ENCODE measurements around the gene S100A4. TPM values are rescaled to one million over a fixed set of nuclear protein-coding genes. Genes with fewer than 3 reads are reported as not detected.
"Not testable (repeated sequence)": the region's sequence is repeated elsewhere in the genome, so short reads cannot be mapped to it uniquely, and the experiment has no call there.

Gene S100A4
- total RNA-seq, 1 donor from 2014 or later = 2.8 TPM

DNA sequence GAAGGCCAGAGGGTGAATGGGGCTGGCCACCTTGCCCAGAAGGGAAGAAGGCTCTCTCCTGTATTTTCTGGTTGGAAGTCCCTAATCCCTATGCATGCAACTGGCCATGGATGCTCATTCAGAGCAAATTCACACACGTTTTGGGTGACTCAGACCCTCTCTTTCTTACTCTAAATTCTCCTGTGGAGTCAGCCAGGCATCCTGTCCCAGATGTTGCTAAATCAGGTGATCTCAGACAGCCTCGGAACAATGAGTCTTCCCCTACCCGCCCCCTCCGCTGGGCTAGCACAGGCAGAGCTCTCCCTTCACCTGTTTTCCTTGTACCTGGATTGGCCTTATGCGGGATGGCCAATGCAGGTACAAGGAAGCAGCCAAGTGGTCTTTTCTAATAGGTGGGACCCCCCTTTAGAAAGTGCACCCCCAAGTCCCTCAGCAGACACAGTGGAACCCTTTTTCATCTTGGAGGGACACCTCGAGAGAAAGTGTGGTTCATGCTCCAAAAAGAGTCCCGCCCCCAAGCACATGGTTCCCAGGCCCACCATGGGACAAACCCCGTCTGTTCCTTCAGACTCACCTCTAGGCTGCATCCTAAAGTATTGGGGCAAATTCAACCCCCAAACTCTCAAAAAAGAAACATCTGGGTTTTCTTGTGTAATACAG is 18.5 kb downstream of the S100A4 start:
- DNase-seq (ENCODE audit: low spot score) = no peak

DNA sequence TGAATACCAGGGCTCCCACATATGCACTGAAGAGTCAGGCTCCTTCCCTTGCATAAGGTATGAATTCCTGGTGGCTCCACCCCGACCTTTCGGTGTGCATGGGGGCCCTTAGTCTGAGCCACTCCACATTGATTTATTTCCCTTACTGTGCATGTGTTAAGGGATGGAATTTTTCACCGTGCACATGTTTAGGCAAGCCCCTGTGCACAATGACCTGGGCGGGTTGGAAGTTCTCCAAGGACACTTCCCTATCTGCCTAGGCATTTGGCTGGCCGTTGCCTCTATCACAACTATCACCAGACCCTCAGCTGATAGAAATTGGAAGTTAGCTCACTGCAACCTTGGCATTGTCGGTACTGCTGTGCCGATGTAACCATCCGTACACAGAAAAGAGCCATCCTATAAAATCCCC is 19.5 kb downstream of the S100A4 start:
- no peak for DNase-seq (ENCODE audit: low spot score)
- Mint-ChIP-seq H3K36me3 (ENCODE audit: low read depth, unreplicated experiment) (no peaks in the 10 kb centered on the region), H3K4me1 (ENCODE audit: unreplicated experiment) (no peaks in the 10 kb centered on the region), H3K9me3 (ENCODE audit: unreplicated experiment) (no peaks in the 10 kb centered on the region), H3K27me3 (ENCODE audit: unreplicated experiment) (no peaks in the 10 kb centered on the region), H3K27ac (ENCODE audit: unreplicated experiment) (no peak overlapping the region), H3K4me3 (ENCODE audit: unreplicated experiment) (no peak overlapping the region)
- TF ChIP-seq, protein P1, sequence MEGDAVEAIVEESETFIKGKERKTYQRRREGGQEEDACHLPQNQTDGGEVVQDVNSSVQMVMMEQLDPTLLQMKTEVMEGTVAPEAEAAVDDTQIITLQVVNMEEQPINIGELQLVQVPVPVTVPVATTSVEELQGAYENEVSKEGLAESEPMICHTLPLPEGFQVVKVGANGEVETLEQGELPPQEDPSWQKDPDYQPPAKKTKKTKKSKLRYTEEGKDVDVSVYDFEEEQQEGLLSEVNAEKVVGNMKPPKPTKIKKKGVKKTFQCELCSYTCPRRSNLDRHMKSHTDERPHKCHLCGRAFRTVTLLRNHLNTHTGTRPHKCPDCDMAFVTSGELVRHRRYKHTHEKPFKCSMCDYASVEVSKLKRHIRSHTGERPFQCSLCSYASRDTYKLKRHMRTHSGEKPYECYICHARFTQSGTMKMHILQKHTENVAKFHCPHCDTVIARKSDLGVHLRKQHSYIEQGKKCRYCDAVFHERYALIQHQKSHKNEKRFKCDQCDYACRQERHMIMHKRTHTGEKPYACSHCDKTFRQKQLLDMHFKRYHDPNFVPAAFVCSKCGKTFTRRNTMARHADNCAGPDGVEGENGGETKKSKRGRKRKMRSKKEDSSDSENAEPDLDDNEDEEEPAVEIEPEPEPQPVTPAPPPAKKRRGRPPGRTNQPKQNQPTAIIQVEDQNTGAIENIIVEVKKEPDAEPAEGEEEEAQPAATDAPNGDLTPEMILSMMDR (IDR thresholded peaks at IDR 0.05; ENCODE audit: unreplicated experiment) = no peak

More for the DNA sequence above, 18.5 kb downstream of the S100A4 start:
- H3K9me3 Mint-ChIP-seq (ENCODE audit: unreplicated experiment) = no peaks in the 10 kb centered on the region
- no peaks in the 10 kb centered on the region for H3K27me3 Mint-ChIP-seq (ENCODE audit: unreplicated experiment)
- TF ChIP-seq, protein P1 (IDR thresholded peaks at IDR 0.05; ENCODE audit: unreplicated experiment) = no peak
- peaks cover under 1% of the 10 kb centered on the region for H3K4me1 Mint-ChIP-seq (ENCODE audit: unreplicated experiment)
- no peak overlapping the region for H3K27ac Mint-ChIP-seq (ENCODE audit: unreplicated experiment)
- no peak overlapping the region for H3K4me3 Mint-ChIP-seq (ENCODE audit: unreplicated experiment)
- no peaks in the 10 kb centered on the region for H3K36me3 Mint-ChIP-seq (ENCODE audit: low read depth, unreplicated experiment)

DNA sequence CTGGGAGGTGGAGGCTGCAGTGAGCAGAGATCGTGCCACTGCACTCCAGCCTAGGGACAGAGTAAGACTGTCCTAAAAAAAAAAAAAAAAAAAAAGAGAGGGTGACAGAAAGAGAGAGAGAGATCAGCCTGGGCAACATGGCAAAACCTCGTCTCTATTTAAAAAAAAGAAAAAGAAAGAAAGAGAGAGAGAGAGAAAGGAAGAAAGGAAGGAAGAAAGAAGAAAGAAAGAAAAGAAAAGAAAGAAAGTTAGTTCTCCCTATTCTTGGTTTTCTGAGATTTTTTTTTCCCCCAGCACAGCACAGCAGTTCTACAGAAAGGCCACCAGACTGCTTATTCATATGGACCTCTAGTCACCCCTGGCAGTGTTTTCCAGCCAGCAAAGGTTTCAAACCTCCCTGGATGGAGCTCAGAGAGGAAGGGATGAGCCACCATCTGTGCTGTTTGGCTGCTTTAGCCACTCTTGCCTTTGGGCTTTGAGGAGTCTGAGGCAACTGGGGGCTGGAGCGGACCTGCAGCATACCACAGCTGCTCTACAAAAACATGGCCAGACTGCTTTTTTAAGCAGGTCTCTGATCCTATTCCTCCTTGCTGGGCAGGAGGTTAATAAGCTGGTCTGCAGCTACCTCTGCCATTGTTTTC is 20.4 kb downstream of the S100A4 start:
- H3K27ac Mint-ChIP-seq (ENCODE audit: unreplicated experiment) = no peak overlapping the region
- H3K9me3 Mint-ChIP-seq (ENCODE audit: unreplicated experiment) = no peaks in the 10 kb centered on the region
- DNase-seq (ENCODE audit: low spot score) = no peak
- no peak overlapping the region for H3K4me3 Mint-ChIP-seq (ENCODE audit: unreplicated experiment)
- no peaks in the 10 kb centered on the region for H3K36me3 Mint-ChIP-seq (ENCODE audit: low read depth, unreplicated experiment)
- no peaks in the 10 kb centered on the region for H3K27me3 Mint-ChIP-seq (ENCODE audit: unreplicated experiment)
- no peaks in the 10 kb centered on the region for H3K4me1 Mint-ChIP-seq (ENCODE audit: unreplicated experiment)
- TF ChIP-seq, protein P1 (IDR thresholded peaks at IDR 0.05; ENCODE audit: unreplicated experiment) = no peak

DNA sequence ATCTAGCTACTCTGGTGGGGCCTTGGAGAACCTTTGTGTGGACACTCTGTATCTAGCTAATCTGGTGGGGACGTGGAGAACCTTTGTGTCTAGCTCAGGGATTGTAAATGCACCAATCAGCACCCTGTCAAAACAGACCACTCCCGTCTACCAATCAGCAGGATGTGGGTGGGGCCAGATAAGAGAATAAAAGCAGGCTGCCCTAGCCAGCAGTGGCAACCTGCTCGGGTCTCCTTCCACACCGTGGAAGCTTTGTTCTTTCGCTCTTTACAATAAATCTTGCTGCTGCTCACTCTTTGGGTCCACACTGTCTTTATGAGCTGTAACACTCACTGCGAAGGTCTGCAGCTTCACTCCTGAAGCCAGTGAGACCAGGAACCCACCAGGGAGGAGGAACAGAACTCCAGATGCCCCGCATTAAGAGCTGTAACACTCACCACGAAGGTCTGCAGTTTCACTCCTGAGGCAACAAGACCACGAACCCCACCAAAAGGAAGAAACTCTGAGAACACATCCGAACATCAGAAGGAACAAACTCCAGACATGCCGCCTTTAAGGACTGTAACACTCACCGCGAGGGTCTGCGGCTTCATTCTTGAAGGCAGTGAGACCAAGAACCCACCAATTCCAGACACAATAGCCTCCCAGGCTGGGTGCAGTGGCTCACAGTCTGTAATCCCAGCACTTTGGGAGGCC is 23.1 kb downstream of the S100A4 start:
- H3K4me1 Mint-ChIP-seq (ENCODE audit: unreplicated experiment); H3K4me3 Mint-ChIP-seq (ENCODE audit: unreplicated experiment); DNase-seq (ENCODE audit: low spot score); H3K36me3 Mint-ChIP-seq (ENCODE audit: low read depth, unreplicated experiment); H3K9me3 Mint-ChIP-seq (ENCODE audit: unreplicated experiment); H3K27ac Mint-ChIP-seq (ENCODE audit: unreplicated experiment); H3K27me3 Mint-ChIP-seq (ENCODE audit: unreplicated experiment): not testable (repeated sequence)

DNA sequence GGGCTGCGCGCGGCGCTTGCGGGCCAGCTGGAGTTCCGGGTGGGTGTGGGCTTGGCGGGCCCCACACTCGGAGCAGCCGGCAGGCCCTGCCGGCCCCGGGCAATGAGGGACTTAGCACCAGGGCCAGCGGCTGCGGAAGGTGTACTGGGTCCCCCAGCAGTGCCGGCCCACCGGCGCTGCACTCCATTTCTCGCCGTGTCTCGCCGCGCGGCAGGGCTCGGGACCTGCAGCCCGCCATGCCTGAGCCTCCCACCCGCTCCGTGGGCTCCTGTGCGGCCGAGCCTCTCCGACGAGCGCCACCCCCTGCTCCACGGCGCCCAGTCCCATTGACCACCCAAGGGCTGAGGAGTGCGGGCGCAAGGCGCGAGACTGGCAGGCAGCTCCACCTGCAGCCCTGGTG is 23.8 kb downstream of the S100A4 start:
- H3K9me3 Mint-ChIP-seq (ENCODE audit: unreplicated experiment); H3K27ac Mint-ChIP-seq (ENCODE audit: unreplicated experiment); H3K4me3 Mint-ChIP-seq (ENCODE audit: unreplicated experiment); H3K27me3 Mint-ChIP-seq (ENCODE audit: unreplicated experiment); DNase-seq (ENCODE audit: low spot score); H3K36me3 Mint-ChIP-seq (ENCODE audit: low read depth, unreplicated experiment); H3K4me1 Mint-ChIP-seq (ENCODE audit: unreplicated experiment): not testable (repeated sequence)
